Endothelial cell (in vitro differentiated cells): ENCODE measurements around the gene ATRNL1. TPM values are rescaled to one million over a fixed set of nuclear protein-coding genes. Genes with fewer than 3 reads are reported as not detected.

Experiments used
- DNase-seq: peaks from one replicate; pipeline ENCODE4 v3.0.0; 2021; ENCODE audit warnings: low spot score
- H3K27ac Mint-ChIP-seq: one replicate; pipeline ENCODE4 v1.8.0; 2021; ENCODE audit warnings: mixed read lengths, inconsistent platforms; ENCODE audit not compliant: unreplicated experiment
- H3K27me3 Mint-ChIP-seq: one replicate; pipeline ENCODE4 v1.8.0; 2021; ENCODE audit warnings: mild to moderate bottlenecking, moderate library complexity, mixed read lengths, inconsistent platforms; ENCODE audit not compliant: unreplicated experiment
- H3K36me3 Mint-ChIP-seq: one replicate; pipeline ENCODE4 v1.8.0; 2021; ENCODE audit warnings: mild to moderate bottlenecking, low read depth, mixed read lengths, inconsistent platforms; ENCODE audit not compliant: unreplicated experiment
- H3K4me1 Mint-ChIP-seq: one replicate; pipeline ENCODE4 v1.8.0; 2021; ENCODE audit warnings: mild to moderate bottlenecking, mixed read lengths, inconsistent platforms; ENCODE audit not compliant: unreplicated experiment
- H3K4me3 Mint-ChIP-seq: one replicate; pipeline ENCODE4 v1.8.0; 2021; ENCODE audit warnings: mild to moderate bottlenecking, mixed read lengths, inconsistent platforms; ENCODE audit not compliant: unreplicated experiment
- H3K9me3 Mint-ChIP-seq: one replicate; pipeline ENCODE4 v1.8.0; 2021; ENCODE audit warnings: mixed read lengths, inconsistent platforms; ENCODE audit not compliant: unreplicated experiment
- total RNA-seq: library from RNA; stranded (reverse); fragmentation: NEBNext Ultra II Directional; extraction: Animal tissue kit (Norgen Biotek cat#: 25700); gene quantifications from one replicate; pipeline ENCODE4 v1.2.1, GENCODE V29; 2021; ENCODE audit not compliant: unreplicated experiment
- TF ChIP-seq, protein P1 (sequence below): fragments of 200-600 bp; sonication (generic); IDR thresholded peaks from one replicate; pipeline ENCODE4 v1.5.0; 2021; ENCODE audit warnings: antibody characterized with exemption; ENCODE audit not compliant: unreplicated experiment

ATRNL1 gene
- total RNA-seq, 1 donor from 2014 or later = 32.5 TPM

GRCh38 chr10:115801457-115801856, 708.3 kb downstream of the ATRNL1 start:
- Mint-ChIP-seq H3K4me3 (no peak overlapping the region), H3K27me3 (peaks cover 3% of the 10 kb centered on the region), H3K4me1 (no peaks in the 10 kb centered on the region), H3K27ac (no peak overlapping the region), H3K9me3 (no peaks in the 10 kb centered on the region), H3K36me3 (no peaks in the 10 kb centered on the region)
- no peak for DNase-seq
- TF ChIP-seq, protein P1, sequence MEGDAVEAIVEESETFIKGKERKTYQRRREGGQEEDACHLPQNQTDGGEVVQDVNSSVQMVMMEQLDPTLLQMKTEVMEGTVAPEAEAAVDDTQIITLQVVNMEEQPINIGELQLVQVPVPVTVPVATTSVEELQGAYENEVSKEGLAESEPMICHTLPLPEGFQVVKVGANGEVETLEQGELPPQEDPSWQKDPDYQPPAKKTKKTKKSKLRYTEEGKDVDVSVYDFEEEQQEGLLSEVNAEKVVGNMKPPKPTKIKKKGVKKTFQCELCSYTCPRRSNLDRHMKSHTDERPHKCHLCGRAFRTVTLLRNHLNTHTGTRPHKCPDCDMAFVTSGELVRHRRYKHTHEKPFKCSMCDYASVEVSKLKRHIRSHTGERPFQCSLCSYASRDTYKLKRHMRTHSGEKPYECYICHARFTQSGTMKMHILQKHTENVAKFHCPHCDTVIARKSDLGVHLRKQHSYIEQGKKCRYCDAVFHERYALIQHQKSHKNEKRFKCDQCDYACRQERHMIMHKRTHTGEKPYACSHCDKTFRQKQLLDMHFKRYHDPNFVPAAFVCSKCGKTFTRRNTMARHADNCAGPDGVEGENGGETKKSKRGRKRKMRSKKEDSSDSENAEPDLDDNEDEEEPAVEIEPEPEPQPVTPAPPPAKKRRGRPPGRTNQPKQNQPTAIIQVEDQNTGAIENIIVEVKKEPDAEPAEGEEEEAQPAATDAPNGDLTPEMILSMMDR = no peak

DNA sequence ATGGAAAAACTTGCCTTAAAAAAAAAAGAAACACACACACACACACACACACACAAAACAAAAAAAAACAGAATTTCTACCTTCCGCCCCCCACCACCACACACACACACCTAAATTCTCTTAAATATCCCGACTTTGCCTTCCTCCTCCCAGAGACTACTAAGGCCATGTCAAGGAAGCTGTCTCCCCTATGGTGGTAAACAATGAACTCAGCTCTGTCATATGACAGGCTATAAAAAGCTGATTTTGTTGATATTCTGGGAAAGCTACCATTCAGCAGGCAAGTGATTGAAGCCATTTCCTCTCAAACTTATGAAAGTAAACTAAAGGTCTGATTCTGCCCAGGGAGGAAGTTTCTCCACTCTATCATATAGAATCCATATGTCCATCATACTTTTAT, 708.8 kb downstream of the ATRNL1 start:
- Mint-ChIP-seq H3K27ac (no peak overlapping the region), H3K27me3 (peaks cover 3% of the 10 kb centered on the region), H3K4me1 (no peaks in the 10 kb centered on the region), H3K36me3 (no peaks in the 10 kb centered on the region), H3K4me3 (no peak overlapping the region), H3K9me3 (no peaks in the 10 kb centered on the region)
- no peak for DNase-seq
- TF ChIP-seq, protein P1 = no peak

DNA sequence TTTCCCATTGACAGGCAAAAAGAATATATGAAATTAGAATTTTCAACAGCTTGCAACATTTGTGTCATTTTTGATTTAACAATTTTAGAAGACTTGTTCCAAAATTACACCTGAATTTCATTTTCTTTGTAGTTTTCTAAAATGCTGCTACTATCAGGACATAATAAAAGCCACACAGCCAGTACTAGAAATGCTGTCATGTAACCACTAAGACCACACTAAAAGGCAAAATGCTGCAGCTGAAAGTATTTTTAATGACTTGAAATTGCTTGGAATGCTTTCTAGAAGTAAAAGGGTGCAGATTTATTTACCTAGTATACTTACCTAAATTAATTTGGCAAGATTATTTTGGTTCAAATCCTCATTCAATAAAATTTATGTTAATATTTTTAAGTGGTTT, 709.7 kb downstream of the ATRNL1 start:
- Mint-ChIP-seq H3K4me1 (no peaks in the 10 kb centered on the region), H3K36me3 (no peaks in the 10 kb centered on the region), H3K4me3 (no peak overlapping the region), H3K9me3 (no peaks in the 10 kb centered on the region), H3K27ac (no peak overlapping the region), H3K27me3 (peaks cover 3% of the 10 kb centered on the region)
- TF ChIP-seq, protein P1 = no peak
- DNase-seq = no peak

- H3K27me3 Mint-ChIP-seq = no peaks in the 10 kb centered on the region
- H3K36me3 Mint-ChIP-seq = no peaks in the 10 kb centered on the region
- H3K4me3 Mint-ChIP-seq = no peak overlapping the region
- TF ChIP-seq, protein P1 = no peak
- DNase-seq = no peak
- no peaks in the 10 kb centered on the region for H3K4me1 Mint-ChIP-seq
- H3K27ac Mint-ChIP-seq = no peak overlapping the region
- no peaks in the 10 kb centered on the region for H3K9me3 Mint-ChIP-seq
Observed at GRCh38 chr10:115814542-115814941, 721.4 kb downstream of the ATRNL1 start.

- H3K27me3 Mint-ChIP-seq = no peaks in the 10 kb centered on the region
- H3K9me3 Mint-ChIP-seq = no peaks in the 10 kb centered on the region
- H3K4me1 Mint-ChIP-seq = no peaks in the 10 kb centered on the region
- no peak overlapping the region for H3K27ac Mint-ChIP-seq
- TF ChIP-seq, protein P1 = no peak
- no peak overlapping the region for H3K4me3 Mint-ChIP-seq
- H3K36me3 Mint-ChIP-seq = peaks cover 3% of the 10 kb centered on the region
- no peak for DNase-seq
Observed at GRCh38 chr10:115818012-115818411, 724.8 kb downstream of the ATRNL1 start.
